Measurements from ENCODE around the gene PCSK6.
"Not testable (repeated sequence)": the region's sequence is repeated elsewhere in the genome, so short reads cannot be mapped to it uniquely, and the experiment has no call there.

Gene PCSK6

DNA sequence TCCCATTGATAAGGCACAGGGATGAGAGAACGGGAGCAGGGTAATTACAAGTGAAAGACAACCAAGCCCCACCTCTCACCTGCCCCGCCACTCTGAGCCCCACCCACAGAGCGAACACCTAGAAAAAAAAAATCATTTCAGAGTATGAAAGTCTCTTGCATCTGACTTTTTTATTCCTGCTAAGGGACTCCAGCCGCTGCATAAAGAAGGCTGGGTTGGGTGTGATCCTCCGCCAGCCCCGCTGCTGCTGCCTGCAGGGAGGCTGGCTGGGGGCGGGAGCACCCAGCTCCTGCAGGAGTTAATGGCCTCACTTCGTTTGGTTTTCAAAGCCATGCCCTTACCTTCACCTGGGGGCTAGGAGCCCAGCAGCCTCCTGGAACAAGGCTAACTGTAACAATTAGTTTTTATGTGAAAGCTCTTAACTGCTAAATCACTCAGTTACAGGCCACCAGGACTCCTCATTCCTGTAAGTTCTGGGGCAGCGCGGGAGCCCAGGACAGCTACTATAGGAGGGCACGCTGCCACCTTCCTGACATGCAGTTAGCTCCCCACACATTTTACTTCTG, 116.5 kb downstream of the PCSK6 start:
- no peak for DNase-seq

DNA sequence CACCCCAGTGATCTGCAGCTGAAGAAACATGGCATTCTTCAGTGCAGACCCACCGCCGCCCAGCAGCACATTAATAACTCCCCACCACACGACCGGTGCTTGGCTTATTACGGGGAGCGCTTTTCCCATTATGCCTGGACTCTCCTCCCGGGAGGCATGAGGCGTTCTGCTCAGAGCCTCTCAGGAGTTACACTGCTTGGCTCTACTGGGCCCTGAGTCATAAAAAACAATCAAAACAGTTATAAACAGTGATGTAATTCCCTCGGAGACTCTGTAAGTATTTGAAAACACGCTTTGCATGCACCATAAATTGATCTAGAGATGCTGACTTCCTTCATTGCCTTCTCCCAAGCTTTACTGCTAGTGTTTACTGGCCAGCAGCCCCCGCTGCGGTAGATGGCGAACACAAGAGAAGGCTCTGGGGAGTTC, 117.3 kb downstream of the PCSK6 start:
- no peak for DNase-seq

DNA sequence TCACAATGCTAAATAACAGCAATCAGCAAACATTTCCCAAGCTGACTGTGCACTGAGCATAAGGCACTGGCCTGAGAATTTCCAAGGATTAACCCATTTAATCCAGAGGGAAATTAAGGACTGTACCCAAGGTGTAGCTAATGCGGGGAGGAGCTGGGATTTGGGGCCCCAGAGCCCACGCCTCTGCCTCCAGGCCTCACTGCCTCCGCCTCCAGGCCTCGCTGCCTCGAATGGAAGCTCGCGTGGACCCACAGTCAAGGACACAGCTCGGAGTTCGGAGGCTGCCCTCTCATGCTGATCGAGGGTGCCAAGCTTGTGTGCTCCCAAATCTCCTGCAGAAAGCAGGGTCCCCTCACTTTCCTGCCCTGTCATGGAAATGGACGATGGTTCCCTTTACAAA, 118.0 kb downstream of the PCSK6 start:
- no peak for DNase-seq

DNA sequence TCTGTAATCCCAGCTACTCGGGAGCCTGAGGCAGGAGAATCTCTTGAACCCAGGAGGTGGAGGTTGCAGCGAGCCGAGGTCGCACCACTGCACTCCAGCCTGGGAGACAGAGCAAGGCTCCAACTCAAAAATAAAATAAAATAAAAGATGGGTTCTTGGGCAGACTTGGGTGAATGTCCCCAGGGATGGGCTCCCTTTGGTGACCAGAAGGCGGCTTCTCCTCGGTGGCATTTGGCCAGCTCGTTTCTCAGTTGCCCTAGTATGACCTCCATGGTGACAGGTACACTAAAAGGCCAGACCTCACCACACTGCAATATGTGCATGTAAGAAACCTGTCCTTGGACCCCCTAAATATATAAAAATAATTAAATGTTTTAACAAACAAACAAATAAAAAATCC, 118.4 kb downstream of the PCSK6 start:
- DNase-seq: no peak

DNA sequence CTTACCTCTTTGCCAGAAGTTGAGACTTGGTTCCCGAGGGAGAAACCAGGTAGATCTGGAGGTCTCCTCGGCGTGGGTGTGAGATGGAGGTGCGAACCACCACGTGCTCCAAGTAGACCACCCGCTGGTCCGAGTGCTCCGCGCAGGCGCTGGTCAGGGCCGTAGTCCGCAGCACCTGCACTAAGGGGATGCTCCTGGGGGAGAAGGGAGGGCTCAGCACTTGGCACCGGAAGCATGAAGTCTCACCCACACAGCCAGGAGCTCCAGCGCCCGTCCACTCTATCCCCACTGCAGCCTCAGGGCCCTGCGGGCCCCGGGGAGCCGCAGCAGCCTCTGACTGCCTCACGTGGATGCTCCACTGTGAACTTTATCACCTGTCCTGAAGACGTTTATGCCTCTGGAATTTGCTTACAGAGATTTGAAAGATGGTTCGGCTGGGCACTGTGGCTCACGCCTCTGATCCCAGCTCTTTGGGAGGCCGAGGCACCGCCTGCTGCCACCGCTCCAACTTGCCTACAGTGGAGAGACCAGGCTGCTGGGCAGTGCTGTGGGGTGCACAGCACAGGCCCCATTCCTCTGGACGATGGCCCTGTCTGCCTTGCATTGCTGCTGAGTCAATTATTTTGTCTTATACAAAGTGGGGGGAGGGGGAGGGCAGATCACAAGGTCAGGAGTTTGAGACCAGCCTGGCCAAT, 119.0 kb downstream of the PCSK6 start:
- DNase-seq: no peak

DNA sequence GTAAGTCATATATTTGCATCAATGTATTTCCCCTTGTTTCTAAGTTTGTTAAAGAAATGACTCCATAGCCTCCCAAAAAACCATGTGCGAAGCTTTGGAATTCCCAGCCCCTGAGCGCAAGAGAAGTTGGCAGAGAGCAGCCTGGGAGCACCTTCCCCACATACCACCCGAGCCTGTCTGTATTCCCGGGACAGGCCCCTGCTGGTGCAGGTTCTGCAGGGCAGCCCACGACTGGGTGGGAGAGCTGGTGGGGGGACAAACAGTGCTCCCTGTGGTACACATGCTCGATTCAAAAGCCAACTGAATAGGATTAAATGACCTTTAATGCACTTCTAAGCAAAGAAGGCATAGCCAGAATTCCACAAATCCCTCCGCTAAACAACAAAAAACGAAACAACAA, 119.8 kb downstream of the PCSK6 start:
- DNase-seq: no peak

DNA sequence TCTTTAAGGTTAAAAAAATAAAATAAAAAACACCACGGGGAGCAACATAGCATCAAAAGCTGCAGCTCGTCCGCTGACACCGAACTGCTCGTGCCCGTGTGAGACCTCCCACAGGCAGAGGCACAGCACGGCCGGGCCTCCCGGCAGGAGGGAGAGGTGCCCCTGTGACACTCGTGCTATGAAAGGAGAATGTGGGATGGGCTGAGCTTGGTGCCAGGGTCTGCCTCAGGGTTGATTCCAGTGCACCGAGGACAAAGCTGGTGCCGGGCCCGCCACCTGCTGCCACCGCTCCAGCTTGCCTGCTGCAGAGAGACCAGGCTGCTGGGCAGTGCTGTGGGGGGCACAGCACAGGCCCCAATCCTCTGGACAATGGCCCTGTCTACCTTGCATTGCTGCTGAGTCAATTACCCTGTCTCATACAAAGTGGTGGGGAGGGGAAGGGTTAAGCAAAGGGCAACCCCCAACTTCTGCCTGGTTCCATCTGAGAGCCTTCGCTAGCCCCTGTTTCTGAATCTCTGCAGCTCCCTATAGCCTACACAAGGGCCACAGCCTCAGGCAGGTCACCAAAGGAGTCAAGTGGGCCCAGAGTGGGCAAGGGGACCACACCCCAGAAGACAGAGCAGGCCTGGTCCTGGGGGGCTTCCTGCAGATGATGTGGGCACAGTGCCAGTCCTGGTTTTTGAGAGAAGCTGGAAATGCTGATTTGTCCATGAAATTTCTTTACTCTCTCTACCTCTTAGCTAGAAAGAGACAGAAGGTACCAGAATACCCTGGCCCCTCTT, 120.5 kb downstream of the PCSK6 start:
- no peak for DNase-seq

DNA sequence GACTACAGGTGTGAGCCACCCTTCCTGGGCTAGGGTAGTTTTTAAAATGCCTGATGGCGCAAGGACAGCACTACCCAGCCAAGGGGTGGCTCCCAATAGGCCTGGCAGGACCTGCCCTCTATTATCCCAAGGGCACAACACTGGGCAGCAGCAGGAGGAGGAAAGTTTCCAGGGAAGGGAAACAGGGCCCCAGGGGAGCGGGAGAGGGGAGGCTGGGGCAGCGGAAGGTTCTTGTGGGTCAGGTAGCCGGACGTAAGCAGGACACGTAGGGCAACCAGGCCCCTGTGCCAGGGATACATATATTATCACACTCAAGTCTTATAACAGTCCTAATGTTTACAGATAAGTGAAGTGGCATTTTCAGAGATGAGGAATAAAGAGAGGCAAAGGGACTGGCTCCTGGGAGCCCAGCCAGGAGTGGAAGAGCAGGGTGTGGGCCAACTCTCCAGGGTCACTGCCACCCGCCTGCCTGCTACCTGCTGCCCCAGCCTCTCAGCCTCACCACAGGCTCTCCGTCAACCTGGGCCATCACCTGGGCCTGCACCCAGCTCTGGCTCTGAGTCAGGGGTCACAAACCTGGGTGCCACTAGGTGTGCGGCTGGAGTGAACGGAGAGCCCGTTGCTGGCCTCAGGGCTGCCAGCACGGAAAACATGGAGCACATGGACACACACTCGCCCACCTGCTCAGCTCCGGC, 121.3 kb downstream of the PCSK6 start:
- no peak for DNase-seq

DNA sequence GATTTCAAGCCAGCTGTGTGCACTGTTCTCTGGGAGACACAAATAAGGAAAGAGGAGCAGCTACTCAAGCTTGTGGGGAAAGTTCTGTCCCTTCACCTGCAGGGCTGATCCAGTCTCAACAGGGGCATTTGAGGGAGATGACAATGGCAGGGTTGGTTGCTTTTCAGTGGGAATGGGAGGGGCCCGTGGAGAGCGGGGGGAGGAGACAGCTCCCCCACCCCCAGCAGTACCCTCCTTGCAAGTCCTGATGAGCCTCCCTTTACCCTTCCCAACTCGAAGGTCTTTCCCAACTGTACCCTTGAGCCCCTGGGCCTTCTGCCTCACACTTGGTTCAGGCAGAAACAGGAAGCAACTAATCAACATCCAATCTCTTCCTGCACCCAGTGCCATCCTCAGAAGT, 122.7 kb downstream of the PCSK6 start:
- no peak for DNase-seq

DNA sequence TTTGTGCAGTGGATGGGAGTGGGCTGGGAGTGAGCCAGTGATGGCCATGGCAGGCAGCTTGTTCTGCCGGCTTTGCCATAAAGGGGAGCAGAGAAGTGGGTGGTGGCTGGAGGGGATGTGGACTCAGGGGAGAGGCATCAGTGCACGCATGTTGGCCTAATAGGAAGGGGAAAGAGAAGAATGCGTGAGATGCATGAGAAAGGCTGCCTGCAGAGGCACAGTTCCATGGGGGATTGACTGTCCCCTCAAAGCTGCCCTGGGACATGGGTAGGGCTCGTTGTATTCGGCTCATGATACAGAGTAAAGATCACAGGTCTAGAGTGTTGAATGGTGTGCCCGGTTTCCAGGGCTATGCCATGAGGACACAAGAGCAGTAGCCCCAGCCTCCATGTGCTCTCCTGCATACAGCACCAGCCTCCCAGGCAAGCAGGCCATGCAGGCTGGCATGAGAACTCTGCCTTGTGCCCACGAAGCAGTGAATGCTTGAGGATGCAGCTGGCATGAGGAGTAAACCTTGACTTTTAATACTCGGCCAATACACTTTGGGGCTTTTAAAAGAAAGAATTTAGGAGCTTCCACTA, 126.4 kb downstream of the PCSK6 start:
- DNase-seq: no peak

DNA sequence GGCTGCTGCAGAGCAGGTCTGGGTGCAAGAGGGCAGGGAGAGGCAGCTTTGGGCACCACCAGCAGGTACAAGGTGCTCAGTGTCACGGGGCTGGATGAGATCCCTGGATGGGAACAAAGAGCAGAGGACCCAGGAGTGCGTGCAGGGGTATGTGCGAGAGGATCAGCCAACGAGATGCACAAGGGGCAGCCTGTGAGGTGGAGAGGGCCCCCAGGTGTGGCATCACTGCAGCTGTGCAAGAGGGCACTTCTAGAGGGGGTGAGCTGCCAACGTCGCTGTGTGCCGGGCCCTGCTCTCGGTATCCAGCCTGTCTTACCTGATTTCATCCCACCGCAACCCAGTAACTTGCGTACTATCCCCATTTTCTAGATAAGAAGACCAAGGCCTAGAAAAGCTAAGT, 127.1 kb downstream of the PCSK6 start:
- DNase-seq: no peak

DNA sequence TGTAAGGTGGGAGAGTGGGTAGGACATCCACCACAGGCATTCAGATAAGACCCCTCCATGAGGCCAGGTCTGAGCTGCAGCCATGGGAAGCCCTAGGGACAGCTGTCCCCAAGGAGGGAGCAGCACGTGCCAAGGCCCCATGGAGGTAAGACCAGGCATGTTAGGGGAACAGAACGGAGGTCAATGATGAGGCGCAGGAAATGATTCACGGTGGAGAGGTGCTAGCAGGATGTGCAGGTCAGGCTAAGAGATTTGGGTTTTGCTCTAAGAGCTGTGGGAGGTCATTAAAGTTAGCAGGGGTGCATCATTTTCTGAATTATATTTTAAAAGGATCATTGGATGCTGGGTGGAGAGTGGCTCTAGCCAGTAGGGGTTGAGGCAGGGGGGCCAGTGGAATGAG, 128.1 kb downstream of the PCSK6 start:
- no peak for DNase-seq

DNA sequence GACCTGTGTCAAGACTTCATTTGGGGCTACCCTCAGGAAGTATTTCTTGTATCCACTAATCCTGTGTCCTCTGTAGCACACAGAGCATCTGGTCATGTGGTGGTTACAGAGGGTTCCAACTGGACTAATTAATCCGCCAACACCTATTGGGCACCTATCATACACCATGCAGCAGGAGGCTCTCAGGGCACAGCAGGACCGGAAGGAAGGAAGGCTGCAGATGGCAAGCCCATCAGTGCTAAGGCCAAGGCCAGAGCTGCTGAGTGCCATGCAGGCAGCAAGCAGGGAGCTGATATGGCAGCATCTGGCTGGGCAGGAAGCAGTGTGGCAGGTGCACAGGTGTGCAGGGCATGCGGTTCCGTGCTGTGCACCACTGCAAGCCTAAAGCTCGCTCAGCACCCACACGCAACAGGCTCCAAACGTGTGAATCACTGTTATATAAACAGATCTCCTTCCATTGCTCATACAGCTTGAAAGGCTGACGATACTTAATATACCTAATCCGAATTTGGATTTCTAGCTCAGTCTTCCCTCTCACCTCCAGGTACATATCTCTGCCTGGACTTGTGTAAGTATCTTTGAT, 130.1 kb downstream of the PCSK6 start:
- no peak for DNase-seq

DNA sequence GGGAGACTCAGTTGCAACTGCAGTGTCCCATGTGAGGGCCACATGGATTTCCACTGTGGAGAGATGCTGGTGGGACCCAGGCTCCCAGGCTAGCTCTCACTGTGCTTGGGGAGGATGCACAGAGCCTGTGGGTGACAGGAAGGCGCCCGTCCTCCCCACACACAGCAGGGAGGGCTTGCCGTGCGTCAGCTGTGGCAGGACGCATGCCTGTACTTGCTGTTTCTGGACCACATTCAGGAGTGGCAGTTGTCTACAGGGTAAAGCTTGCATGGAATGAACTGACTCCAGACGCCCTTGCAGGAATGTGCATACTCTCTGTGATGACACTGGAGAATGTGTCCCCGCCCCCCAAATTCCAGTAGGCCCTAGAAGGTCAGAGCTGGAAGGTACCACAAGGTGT, 130.6 kb downstream of the PCSK6 start:
- no peak for DNase-seq

DNA sequence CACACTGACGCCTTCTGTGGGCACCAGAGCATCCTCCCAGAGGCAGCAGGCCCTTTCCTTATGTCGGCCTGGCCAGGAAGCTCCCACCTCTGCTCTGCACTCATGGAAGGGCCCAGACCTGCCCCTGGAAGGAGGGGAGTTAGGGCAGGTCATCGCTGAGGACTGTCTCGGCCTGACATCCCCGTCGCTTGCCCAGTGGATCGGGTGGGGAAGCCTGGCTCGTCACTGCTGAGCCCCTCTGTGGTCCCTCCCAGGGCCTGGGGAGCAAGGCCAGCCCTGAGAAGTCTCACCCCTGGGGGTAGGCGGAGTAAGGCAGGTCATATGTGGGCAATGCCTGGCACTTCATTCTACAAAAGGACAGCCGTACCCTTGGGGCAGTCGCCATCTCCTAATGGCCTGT, 131.6 kb downstream of the PCSK6 start:
- no peak for DNase-seq

DNA sequence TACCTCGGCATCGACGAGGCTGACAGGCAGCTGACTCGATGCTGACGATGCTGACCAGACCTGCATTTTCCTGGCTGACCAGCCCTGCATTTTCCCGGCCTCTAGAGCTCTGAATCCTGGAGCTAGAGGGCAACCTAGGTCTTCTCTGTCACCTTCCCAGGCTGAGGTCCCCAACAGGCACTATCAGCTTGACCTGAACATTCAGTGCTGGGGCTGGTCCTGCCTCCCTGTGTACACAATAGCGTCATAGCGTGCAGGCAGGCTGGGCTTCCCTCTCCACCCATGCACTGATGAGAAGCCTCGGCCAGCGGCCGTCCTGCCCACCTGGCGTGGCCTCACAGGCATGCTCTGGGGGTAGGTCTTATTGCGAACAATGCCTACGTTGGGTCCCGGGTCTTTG, 132.2 kb downstream of the PCSK6 start:
- DNase-seq: no peak

DNA sequence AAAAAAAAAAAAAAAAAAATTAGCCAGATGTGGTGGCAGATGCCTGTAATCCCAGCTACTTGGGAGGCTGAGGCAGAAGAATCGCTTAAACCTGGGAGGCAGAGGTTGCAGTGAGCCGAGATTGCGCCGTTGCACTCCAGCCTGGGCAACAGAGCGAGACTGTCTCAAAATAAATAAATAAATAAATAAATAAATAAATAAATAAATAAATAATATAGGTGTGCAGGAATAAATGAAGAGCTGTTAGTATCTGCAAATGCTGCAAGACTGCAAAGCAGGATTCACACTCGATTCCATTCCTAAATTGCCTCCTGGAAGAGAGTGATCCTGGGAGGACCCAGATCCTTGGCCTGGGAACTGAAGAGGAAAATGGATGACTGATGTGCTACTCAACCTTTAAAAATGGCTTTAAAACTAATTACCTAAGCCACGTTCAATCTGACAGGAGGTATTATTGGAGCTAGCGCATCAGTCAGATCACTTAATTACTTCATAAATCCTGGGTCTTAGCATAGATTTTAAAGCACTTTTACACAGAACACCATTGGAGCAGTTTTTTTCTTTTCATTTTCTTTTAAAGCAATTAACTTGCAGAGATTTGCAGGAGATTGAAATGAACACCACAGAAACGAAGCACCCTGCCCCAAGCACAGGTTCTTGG, 132.9 kb downstream of the PCSK6 start:
- not testable (repeated sequence) for DNase-seq

DNA sequence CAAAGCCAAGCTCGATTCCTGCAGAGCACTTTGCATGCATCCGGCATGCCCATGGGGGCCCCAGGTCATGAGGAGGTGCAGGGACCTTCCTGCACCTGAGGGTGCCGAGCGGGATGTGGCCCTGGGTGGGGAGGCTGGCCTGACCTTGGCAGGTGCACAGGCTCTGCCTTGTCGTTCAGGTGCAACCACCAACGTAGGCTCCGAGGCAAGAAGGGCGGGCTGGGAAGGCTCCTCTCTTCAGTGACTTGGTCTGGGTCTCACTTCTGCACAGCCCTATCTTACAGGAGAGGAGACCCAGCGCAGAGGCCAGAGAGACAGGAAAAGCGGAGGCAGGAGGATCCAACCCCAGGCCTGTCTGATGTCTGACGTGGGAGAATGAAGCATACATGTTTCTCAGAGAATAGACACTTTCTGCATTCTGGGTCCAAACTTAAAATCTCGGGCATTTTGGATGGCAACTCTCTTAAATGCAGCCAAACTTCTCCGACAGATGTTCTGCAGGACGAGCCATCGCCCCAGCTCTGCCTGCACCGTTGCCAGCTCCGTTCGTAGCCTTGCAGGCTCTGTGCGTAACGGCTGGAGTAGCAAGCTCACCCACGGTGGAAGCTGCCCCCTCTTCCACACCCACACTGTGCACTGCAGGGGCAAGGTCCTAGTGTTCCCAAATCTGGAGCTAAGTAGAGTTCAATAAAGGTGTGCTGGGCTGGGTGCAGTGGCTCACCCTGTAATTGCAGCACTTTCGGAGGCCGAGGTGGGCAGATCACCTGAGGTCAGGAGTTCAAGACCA, 133.6 kb downstream of the PCSK6 start:
- no peak for DNase-seq

DNA sequence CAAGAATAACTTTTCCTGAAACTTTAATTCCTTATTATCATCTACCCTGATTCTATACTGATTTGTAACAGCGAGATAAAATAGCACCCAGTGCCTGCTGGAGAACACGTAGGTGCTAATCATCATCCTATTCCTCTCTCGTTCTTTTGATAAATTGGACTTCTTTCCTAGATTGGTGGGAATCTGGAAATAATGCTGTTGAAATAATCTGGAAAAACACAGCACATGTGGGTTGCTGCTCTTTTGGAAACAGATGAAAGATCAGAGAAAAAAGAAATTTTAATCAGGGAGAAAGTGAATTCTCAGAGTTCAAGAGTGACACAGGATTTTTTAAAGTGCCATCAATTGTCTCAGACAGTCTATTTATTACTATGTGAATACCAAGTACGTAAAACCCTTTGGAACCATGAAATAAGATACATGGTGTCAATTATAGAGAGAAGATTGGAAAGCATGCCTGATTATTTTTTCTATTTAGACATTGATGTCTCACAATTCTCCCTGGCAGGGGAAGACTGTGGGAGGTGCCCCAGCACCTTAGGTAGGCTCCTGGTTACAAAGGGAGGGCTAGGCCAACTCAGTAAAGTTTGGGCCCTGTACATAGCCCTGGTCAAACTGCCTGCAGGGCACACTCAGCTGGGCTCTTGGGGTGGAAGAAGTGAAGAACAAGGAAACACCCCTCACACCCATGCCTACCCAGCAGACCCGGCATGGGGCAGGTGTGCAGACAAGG, 134.4 kb downstream of the PCSK6 start:
- no peak for DNase-seq

DNA sequence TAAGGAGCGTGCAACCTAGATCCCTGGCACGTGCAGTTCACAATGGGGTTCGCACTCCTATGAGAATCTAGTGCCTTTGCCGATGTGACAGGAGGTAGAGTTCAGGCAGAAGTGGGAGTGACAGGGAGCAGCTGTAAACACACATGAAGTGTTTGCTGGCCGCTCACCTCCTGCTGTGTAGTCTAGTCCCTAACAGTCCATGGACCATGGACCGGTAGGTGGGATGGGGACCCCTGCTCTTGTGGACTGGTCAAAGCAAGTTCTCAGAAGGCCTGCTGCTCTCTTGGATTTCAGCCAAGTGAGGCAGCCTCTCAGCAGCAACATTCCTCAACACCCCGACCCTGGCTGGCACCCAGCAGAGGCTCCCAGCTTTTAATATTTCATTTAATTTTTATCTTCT, 136.3 kb downstream of the PCSK6 start:
- no peak for DNase-seq

DNA sequence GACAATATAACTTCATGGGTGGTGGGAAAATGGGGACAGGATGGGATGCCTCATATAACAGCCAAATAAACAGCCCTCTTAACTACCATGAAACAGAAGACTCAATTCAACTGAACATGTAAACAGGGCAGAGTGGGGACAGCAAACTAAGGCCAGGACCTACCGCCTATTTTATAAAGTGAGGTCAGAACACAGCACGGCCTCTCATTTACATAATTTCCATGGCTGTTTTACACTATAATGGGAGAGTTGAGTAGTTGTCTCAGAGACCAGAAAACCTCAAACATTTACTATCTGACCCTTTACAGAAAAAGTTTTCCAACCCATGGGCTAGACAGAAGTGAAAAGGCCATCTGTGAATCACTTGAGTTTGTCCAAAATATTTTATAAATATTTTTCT, 137.8 kb downstream of the PCSK6 start:
- no peak for DNase-seq
